ENCODE data around the gene EHMT1. TPM values are rescaled to one million over a fixed set of nuclear protein-coding genes. Genes with fewer than 3 reads are reported as not detected.

EHMT1 gene
- total RNA-seq, 1 donor from 2014 or later, result 163 TPM

DNA sequence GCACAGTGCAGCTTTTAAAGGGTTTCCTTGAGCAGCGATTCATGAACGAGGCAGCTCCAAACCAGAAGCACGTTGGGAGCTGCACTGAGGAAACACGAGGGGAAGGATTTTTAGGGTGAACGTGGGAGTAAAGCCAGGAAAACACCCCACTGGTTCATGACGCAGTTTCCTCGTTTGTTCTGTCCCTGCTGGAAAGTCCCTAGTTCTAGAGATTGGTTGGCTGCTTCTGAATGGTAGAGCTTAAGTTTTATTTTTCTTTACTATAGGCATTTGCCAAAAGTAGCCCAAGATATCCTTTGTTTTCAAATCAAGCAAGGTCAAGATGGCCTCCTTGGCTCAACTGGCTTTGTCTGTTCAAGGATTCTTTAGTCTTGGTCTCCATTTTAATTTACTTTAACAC is 142.2 kb downstream of the EHMT1 start:
- Mint-ChIP-seq H3K27me3 (ENCODE audit: low read depth) (no peaks in the 10 kb centered on the region), H3K27ac (ENCODE audit: unreplicated experiment) (no peak overlapping the region), H3K36me3 (ENCODE audit: low read depth) (peaks cover 39% of the 10 kb centered on the region), H3K4me1 (peaks cover 54% of the 10 kb centered on the region), H3K9me3 (no peaks in the 10 kb centered on the region), H3K4me3 (no peak overlapping the region)
- DNase-seq (ENCODE audit: low read depth, low spot score), result no peak
- TF ChIP-seq, protein P1, sequence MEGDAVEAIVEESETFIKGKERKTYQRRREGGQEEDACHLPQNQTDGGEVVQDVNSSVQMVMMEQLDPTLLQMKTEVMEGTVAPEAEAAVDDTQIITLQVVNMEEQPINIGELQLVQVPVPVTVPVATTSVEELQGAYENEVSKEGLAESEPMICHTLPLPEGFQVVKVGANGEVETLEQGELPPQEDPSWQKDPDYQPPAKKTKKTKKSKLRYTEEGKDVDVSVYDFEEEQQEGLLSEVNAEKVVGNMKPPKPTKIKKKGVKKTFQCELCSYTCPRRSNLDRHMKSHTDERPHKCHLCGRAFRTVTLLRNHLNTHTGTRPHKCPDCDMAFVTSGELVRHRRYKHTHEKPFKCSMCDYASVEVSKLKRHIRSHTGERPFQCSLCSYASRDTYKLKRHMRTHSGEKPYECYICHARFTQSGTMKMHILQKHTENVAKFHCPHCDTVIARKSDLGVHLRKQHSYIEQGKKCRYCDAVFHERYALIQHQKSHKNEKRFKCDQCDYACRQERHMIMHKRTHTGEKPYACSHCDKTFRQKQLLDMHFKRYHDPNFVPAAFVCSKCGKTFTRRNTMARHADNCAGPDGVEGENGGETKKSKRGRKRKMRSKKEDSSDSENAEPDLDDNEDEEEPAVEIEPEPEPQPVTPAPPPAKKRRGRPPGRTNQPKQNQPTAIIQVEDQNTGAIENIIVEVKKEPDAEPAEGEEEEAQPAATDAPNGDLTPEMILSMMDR (conservative IDR thresholded peaks at IDR 0.05), result no peak

DNA sequence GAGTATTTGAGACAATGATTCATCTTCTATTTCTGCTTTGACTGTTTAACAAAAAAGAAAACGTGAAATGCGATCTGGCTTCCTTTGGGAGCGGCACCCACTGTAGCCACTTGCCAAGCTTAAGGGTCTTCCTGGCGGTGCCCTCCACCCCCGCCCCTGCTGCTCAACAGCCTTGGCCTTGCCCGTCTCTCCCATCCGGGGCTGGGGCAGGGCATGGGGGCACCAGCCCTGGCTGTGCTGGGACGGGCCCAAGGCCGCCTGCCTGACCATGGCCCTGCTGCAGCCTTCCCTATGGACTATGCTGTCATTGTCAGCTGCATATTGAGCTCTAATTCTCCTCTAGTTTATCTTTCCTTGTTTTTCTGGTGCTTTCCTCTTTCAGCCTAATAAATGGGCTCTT is 143.0 kb downstream of the EHMT1 start:
- peak overlapping the region; percentile 84 for H3K27ac Mint-ChIP-seq (ENCODE audit: unreplicated experiment)
- no peak for DNase-seq (ENCODE audit: low read depth, low spot score)

GRCh38 chr9:137762414-137763061 is 143.7 kb downstream of the EHMT1 start:
- no peak for DNase-seq (ENCODE audit: low read depth, low spot score)
- TF ChIP-seq, protein P1 (conservative IDR thresholded peaks at IDR 0.05), result no peak
- H3K4me1 Mint-ChIP-seq, result peaks cover 56% of the 10 kb centered on the region
- no peak overlapping the region for H3K27ac Mint-ChIP-seq (ENCODE audit: unreplicated experiment)
- no peaks in the 10 kb centered on the region for H3K9me3 Mint-ChIP-seq
- H3K27me3 Mint-ChIP-seq (ENCODE audit: low read depth), result no peaks in the 10 kb centered on the region
- H3K4me3 Mint-ChIP-seq, result peak overlapping the region; percentile 20
- peaks cover 30% of the 10 kb centered on the region for H3K36me3 Mint-ChIP-seq (ENCODE audit: low read depth)

More for the DNA sequence above, 143.0 kb downstream of the EHMT1 start:
- Mint-ChIP-seq H3K27me3 (ENCODE audit: low read depth) (no peaks in the 10 kb centered on the region), H3K36me3 (ENCODE audit: low read depth) (peaks cover 31% of the 10 kb centered on the region), H3K4me3 (peak overlapping the region; percentile 7), H3K4me1 (peaks cover 56% of the 10 kb centered on the region), H3K9me3 (no peaks in the 10 kb centered on the region)
- TF ChIP-seq, protein P1 (conservative IDR thresholded peaks at IDR 0.05), result no peak

GRCh38 chr9:137763271-137763955 is 144.6 kb downstream of the EHMT1 start:
- H3K27ac Mint-ChIP-seq (ENCODE audit: unreplicated experiment), result no peak overlapping the region
- no peaks in the 10 kb centered on the region for H3K9me3 Mint-ChIP-seq
- H3K4me3 Mint-ChIP-seq, result no peak overlapping the region
- H3K4me1 Mint-ChIP-seq, result peaks cover 56% of the 10 kb centered on the region
- peaks cover 25% of the 10 kb centered on the region for H3K36me3 Mint-ChIP-seq (ENCODE audit: low read depth)
- DNase-seq (ENCODE audit: low read depth, low spot score), result no peak
- TF ChIP-seq, protein P1 (conservative IDR thresholded peaks at IDR 0.05), result no peak
- H3K27me3 Mint-ChIP-seq (ENCODE audit: low read depth), result no peaks in the 10 kb centered on the region

DNA sequence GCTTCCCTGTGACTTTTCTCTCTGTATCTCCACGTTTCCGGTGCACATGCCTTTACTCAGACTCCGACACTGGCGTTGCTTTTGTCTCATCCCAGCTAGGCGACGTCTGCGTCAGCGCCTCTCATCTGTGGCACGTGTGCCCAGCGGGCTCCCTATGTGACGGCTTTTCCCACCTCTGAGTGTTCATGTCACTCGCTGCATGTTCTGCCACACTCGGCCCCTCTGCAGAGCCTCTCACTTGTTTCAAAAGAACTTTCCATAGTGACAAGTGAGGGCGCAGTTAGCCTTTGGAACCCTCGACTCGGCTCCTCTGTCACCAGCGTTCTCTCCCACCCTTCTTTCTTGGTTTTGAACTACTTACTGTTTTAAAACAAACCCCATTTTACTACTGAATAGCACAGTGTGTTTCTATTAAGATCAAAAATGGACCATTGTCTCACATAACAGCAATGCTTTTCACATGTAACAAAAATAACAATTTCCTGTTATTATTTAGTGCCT is 145.4 kb downstream of the EHMT1 start:
- TF ChIP-seq, protein P1 (conservative IDR thresholded peaks at IDR 0.05), result no peak
- Mint-ChIP-seq H3K36me3 (ENCODE audit: low read depth) (peaks cover 25% of the 10 kb centered on the region), H3K27me3 (ENCODE audit: low read depth) (no peaks in the 10 kb centered on the region), H3K4me1 (peaks cover 52% of the 10 kb centered on the region), H3K9me3 (no peaks in the 10 kb centered on the region), H3K4me3 (peak overlapping the region; percentile 14), H3K27ac (ENCODE audit: unreplicated experiment) (peak overlapping the region; percentile 57)
- no peak for DNase-seq (ENCODE audit: low read depth, low spot score)

All from neural crest cell (in vitro differentiated cells).